GM12878 (cell line): Measurements from ENCODE around the gene RANBP1. TPM values are rescaled to one million over a fixed set of nuclear protein-coding genes. Genes with fewer than 3 reads are reported as not detected.

Experiments used
- ATAC-seq: fragments of 200-7000 bp; cut with Tn5 transposase; 3 replicates; pipeline ENCODE4 v1.9.1; 2020; ENCODE audit warnings: mild to moderate bottlenecking, moderate library complexity
- BruUV-seq: library from RNA; stranded (reverse); fragments of 400-500 nt; replicated peaks from 2 replicates; lab custom pipeline; 2021; lab: Mats Ljungman, UMichigan
- CTCF ChIA-PET: fragments of 300-600 bp; sonication (Branson Sonifier 250); formaldehyde crosslinking; extraction: SDS; loops from one replicate; lab custom pipeline; 2021; ENCODE audit warnings: inconsistent platforms; lab: Yijun Ruan, JAX
- POLR2A ChIA-PET: fragments of 350-600 bp; formaldehyde crosslinking; extraction: SDS; loops from one replicate; lab custom pipeline; 2021; ENCODE audit warnings: inconsistent platforms; lab: Charles Lee
- RAD21 ChIA-PET: fragments of 300-600 bp; sonication (Branson Sonifier 250); formaldehyde crosslinking; loops from one replicate; lab custom pipeline; 2023; ENCODE audit warnings: antibody characterized with exemption; ENCODE audit not compliant: unreplicated experiment; lab: Charles Lee
- SMC1A ChIA-PET: fragments of 300-600 bp; sonication (Branson Sonifier 250); formaldehyde crosslinking; loops from one replicate; lab custom pipeline; 2023; ENCODE audit not compliant: unreplicated experiment, uncharacterized antibody; lab: Charles Lee
- DNase-seq: peaks from one replicate; pipeline ENCODE4 v3.0.0-alpha.2; 2011; ENCODE audit warnings: low read depth, low spot score
- FAIRE-seq: peaks from 3 replicates; lab custom pipeline; 2011; peaks lifted over from hg19 to GRCh38; lab: Jason Lieb, UNC
- H2AFZ ChIP-seq: 2 replicates; pipeline ENCODE4 v1.6.0; 2011; ENCODE audit warnings: low read depth, low read length, control low read depth; ENCODE audit not compliant: control insufficient read depth
- H3K27ac ChIP-seq: 2 replicates; pipeline ENCODE4 v1.5.1; 2011; ENCODE audit warnings: control low read depth; ENCODE audit not compliant: control insufficient read depth, insufficient read depth
- H3K27me3 ChIP-seq, 2 experiments: replicated peaks in 1 of 2; 2 replicates each; pipeline versions ENCODE4 v1.6.0 to v1.6.1; 2011; ENCODE audit warnings: low read length in 1 of 2; ENCODE audit not compliant: control insufficient read depth in 2 of 2, insufficient read depth in 2 of 2
- H3K36me3 ChIP-seq, 2 experiments: 2 replicates each; pipeline ENCODE4 v1.5.1; 2011; ENCODE audit warnings: low read length in 1 of 2; ENCODE audit not compliant: control insufficient read depth in 2 of 2, insufficient read depth in 2 of 2
- H3K4me1 ChIP-seq: 2 replicates; pipeline ENCODE4 v1.6.1; 2011; ENCODE audit warnings: mild to moderate bottlenecking, low read length, moderate library complexity, mixed read lengths; ENCODE audit not compliant: control insufficient read depth, insufficient read depth
- H3K4me2 ChIP-seq: 2 replicates; pipeline ENCODE4 v1.6.0; 2011; ENCODE audit warnings: control low read depth; ENCODE audit not compliant: control insufficient read depth, insufficient read depth
- H3K4me3 ChIP-seq: fragments of 200-600 bp; sonication (generic); 2 replicates; pipeline ENCODE4 v1.5.1; 2016
- H3K79me2 ChIP-seq: 2 replicates; pipeline ENCODE4 v1.6.0; 2011; ENCODE audit warnings: low read length; ENCODE audit not compliant: control insufficient read depth, insufficient read depth
- H3K9ac ChIP-seq: 2 replicates; pipeline ENCODE4 v1.8.0; 2011; ENCODE audit warnings: low read length, control low read depth, mixed read lengths; ENCODE audit not compliant: control insufficient read depth, insufficient read depth
- H3K9me3 ChIP-seq: replicated peaks from 3 replicates; pipeline ENCODE4 v1.5.1; 2011; ENCODE audit warnings: mild to moderate bottlenecking, low read length; ENCODE audit not compliant: control insufficient read depth, insufficient read depth
- H4K20me1 ChIP-seq: 2 replicates; pipeline ENCODE4 v1.6.0; 2011; ENCODE audit not compliant: control insufficient read depth, insufficient read depth
- ATF7 ChIP-seq: fragments of 450-650 bp; IDR thresholded peaks from 2 replicates; pipeline ENCODE4 v1.6.1; 2016; ENCODE audit warnings: low read depth, mild to moderate bottlenecking
- BCL11A ChIP-seq: IDR thresholded peaks from 2 replicates; pipeline ENCODE4 v1.6.1; 2011; ENCODE audit warnings: low read depth, low read length
- CBFB ChIP-seq: IDR thresholded peaks from 2 replicates; pipeline ENCODE4 v1.6.1; 2016; ENCODE audit warnings: antibody characterized with exemption, low read depth
- FOS ChIP-seq: IDR thresholded peaks from 3 replicates; pipeline ENCODE4 v1.6.1; 2011; ENCODE audit warnings: borderline replicate concordance; ENCODE audit not compliant: insufficient read length; ENCODE audit errors: extremely low read depth
- HDAC6 ChIP-seq: fragments of 200-600 bp; sonication (generic); IDR thresholded peaks from one replicate; pipeline ENCODE4 v1.8.0; 2017; ENCODE audit warnings: antibody characterized with exemption; ENCODE audit not compliant: unreplicated experiment
- KAT2A ChIP-seq: conservative IDR thresholded peaks from 2 replicates; pipeline ENCODE4 v1.6.1; 2011; ENCODE audit warnings: low read depth, low read length; ENCODE audit not compliant: control insufficient read depth
- MEF2B ChIP-seq: fragments of 450-650 bp; IDR thresholded peaks from 2 replicates; pipeline ENCODE4 v1.6.1; 2018; ENCODE audit warnings: mild to moderate bottlenecking, moderate library complexity; ENCODE audit not compliant: partially characterized antibody, poor library complexity, severe bottlenecking
- MTA3 ChIP-seq: IDR thresholded peaks from 2 replicates; pipeline ENCODE4 v1.6.1; 2012; ENCODE audit warnings: low read length, inconsistent platforms, borderline replicate concordance
- PML ChIP-seq: IDR thresholded peaks from 2 replicates; pipeline ENCODE4 v1.6.1; 2012; ENCODE audit warnings: low read length, inconsistent platforms
- RAD21 ChIP-seq: IDR thresholded peaks from 2 replicates; pipeline ENCODE4 v1.6.1; 2011; ENCODE audit warnings: mild to moderate bottlenecking, low read depth, low read length, moderate library complexity; ENCODE audit not compliant: insufficient read depth
- RAD51 ChIP-seq: fragments of 450-650 bp; IDR thresholded peaks from 2 replicates; pipeline ENCODE4 v1.6.1; 2016; ENCODE audit warnings: moderate library complexity, mild to moderate bottlenecking, inconsistent platforms
- RBBP5 ChIP-seq: fragments of 200-600 bp; sonication (generic); conservative IDR thresholded peaks from 2 replicates; pipeline ENCODE4 v1.6.1; 2016
- SUPT20H ChIP-seq: IDR thresholded peaks from 2 replicates; pipeline ENCODE4 v1.6.1; 2011; ENCODE audit warnings: low read depth, mild to moderate bottlenecking, low read length, moderate library complexity, borderline replicate concordance; ENCODE audit not compliant: control insufficient read depth
- ZNF24 ChIP-seq: fragments of 450-650 bp; IDR thresholded peaks from 2 replicates; pipeline ENCODE4 v1.6.1; 2017; ENCODE audit warnings: antibody characterized with exemption, mild to moderate bottlenecking
- WGBS: methylation state at CpG from one replicate; pipeline ENCODE4 v1.1.6; 2016; ENCODE audit warnings: low lambda C conversion rate; ENCODE audit not compliant: insufficient replicate concordance, insufficient coverage; ENCODE audit errors: missing lambda C conversion rate; 5-methylcytosine and 5-hydroxymethylcytosine counted together
- in situ Hi-C: fragments of 300-500 bp; cut with MboI; formaldehyde crosslinking; loops from 9 replicates; pipeline ENCODE4 v1.14.3; 2018; ENCODE audit warnings: mixed read lengths
- intact Hi-C: fragments of 100-400 bp; cut with micrococcal nuclease; formaldehyde crosslinking; loops from one replicate; pipeline ENCODE4 v1.14.2; 2022; ENCODE audit not compliant: unreplicated experiment
- polyA plus RNA-seq, 11 experiments: library from polyadenylated mRNA; depleted of rRNA in 4 of 11; unstranded in 6 of 11; stranded (reverse) in 5 of 11; fragments of >200 nt; fragmentation: Nextera tagmentation in 4 of 11; fragmentation: Illumina TruSeq in 1 of 11; extraction: Ambion mirVana in 4 of 11; extraction: Trizol in 1 of 11; gene quantifications; 1 replicate in 1 of 11; 2 replicates in 10 of 11; pipeline versions ENCODE4 v1.2.1 to v1.2.3, GENCODE V29; 2011 to 2016; ENCODE audit warnings: inconsistent platforms in 2 of 11, missing spikeins in 2 of 11, low read depth in 1 of 11
- total RNA-seq, 4 experiments: library from RNA; depleted of rRNA in 3 of 4; stranded (reverse); fragments of >200 nt in 3 of 4; fragmentation: Illumina TruSeq in 1 of 4; extraction: Trizol in 1 of 4; gene quantifications; 2 replicates each; pipeline versions ENCODE4 v1.2.1 to v1.2.3, GENCODE V29; 2013 to 2021
- TF ChIP-seq, protein P1 (sequence below): IDR thresholded peaks from 2 replicates; pipeline ENCODE4 v1.6.1; 2012; ENCODE audit warnings: low read length, inconsistent platforms
- TF ChIP-seq, protein P2 (sequence below): fragments of 450-650 bp; formaldehyde crosslinking; IDR thresholded peaks from 2 replicates; pipeline ENCODE4 v1.5.0; 2022; ENCODE audit warnings: mild to moderate bottlenecking, missing genetic modification characterization
- TF ChIP-seq, protein P3 (sequence below): IDR thresholded peaks from 2 replicates; pipeline ENCODE4 v1.6.1; 2011; ENCODE audit warnings: mild to moderate bottlenecking, low read depth, low read length, moderate library complexity; ENCODE audit not compliant: insufficient replicate concordance

Gene RANBP1
- total and polyA plus RNA-seq, 10 of the 15 experiments (the other 5 are each of a cell fraction or from before 2014, with no cell fraction given) = 55.3 to 808 (median 394) TPM

DNA sequence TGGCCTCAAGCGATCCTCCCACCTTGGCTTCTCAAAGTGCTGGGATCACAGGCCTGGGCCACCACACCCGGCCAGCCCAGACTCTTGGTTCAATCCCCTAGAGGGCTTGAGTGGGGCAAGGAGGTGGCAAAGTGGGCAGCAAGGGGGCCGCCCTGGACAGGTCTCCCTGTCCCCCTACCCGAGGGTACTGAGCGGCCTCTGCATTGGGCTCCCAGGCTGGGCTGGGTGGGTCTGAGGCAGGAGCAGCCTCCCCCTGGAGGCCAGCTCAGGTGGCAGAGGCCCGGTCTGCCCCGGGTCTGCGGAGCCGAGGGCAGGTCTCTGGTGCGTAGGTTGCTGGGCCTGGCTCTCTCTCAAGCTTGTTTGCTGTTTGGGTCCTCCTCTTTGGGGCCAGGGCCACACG is 57.3 kb downstream of the RANBP1 start (continued):
- no peak for TF ChIP-seq MEF2B

DNA sequence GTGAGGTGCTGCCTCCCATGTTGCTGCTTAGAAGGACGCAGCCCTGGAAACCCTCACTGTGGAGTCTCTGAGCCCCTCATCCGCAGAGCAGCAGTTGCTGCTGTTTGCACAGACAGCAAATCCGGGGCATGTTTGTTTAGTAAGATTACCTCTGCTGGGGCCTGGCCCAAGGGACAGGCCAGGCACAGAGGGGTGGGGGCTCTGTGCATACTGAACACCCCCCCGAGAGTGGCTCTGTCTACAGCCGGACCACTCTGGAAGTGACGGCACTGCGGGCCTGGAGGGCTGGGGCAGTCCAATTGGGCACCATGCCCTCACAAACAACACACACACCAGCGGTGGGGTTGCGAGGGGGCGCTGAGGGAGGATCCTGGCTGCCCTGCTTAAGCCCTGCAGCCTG is 57.9 kb downstream of the RANBP1 start:
- BruUV-seq = no TSS peak
- no peaks in the 10 kb centered on the region for H3K9me3 ChIP-seq
- no peaks in the 10 kb centered on the region for H3K27me3 ChIP-seq
- ChIA-PET CTCF (interaction anchor here (1.8 kb wide), 1 partner anchor 65 kb away, joined by 4 read pairs; no protein-coding TSS in a partner anchor), SMC1A (no interaction called here), RAD21 (interaction anchor here (2.2 kb wide), 1 partner anchor 65 kb away, joined by 11 read pairs; no protein-coding TSS in a partner anchor), POLR2A (no interaction called here)
- H2AFZ ChIP-seq = no peak overlapping the region
- TF ChIP-seq KAT2A (no peak), RAD21 (no peak), CBFB (no peak), SUPT20H (no peak), RAD51 (no peak), HDAC6 (no peak), ATF7 (no peak), PML (no peak), ZNF24 (no peak), RBBP5 (no peak), BCL11A (no peak), FOS (no peak), MTA3 (no peak)
- TF ChIP-seq, protein P1, sequence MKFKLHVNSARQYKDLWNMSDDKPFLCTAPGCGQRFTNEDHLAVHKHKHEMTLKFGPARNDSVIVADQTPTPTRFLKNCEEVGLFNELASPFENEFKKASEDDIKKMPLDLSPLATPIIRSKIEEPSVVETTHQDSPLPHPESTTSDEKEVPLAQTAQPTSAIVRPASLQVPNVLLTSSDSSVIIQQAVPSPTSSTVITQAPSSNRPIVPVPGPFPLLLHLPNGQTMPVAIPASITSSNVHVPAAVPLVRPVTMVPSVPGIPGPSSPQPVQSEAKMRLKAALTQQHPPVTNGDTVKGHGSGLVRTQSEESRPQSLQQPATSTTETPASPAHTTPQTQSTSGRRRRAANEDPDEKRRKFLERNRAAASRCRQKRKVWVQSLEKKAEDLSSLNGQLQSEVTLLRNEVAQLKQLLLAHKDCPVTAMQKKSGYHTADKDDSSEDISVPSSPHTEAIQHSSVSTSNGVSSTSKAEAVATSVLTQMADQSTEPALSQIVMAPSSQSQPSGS = no peak
- TF ChIP-seq, protein P2, sequence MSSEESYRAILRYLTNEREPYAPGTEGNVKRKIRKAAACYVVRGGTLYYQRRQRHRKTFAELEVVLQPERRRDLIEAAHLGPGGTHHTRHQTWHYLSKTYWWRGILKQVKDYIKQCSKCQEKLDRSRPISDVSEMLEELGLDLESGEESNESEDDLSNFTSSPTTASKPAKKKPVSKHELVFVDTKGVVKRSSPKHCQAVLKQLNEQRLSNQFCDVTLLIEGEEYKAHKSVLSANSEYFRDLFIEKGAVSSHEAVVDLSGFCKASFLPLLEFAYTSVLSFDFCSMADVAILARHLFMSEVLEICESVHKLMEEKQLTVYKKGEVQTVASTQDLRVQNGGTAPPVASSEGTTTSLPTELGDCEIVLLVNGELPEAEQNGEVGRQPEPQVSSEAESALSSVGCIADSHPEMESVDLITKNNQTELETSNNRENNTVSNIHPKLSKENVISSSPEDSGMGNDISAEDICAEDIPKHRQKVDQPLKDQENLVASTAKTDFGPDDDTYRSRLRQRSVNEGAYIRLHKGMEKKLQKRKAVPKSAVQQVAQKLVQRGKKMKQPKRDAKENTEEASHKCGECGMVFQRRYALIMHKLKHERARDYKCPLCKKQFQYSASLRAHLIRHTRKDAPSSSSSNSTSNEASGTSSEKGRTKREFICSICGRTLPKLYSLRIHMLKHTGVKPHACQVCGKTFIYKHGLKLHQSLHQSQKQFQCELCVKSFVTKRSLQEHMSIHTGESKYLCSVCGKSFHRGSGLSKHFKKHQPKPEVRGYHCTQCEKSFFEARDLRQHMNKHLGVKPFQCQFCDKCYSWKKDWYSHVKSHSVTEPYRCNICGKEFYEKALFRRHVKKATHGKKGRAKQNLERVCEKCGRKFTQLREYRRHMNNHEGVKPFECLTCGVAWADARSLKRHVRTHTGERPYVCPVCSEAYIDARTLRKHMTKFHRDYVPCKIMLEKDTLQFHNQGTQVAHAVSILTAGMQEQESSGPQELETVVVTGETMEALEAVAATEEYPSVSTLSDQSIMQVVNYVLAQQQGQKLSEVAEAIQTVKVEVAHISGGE (CRISPR knock-in tag) = no peak
- TF ChIP-seq, protein P3, sequence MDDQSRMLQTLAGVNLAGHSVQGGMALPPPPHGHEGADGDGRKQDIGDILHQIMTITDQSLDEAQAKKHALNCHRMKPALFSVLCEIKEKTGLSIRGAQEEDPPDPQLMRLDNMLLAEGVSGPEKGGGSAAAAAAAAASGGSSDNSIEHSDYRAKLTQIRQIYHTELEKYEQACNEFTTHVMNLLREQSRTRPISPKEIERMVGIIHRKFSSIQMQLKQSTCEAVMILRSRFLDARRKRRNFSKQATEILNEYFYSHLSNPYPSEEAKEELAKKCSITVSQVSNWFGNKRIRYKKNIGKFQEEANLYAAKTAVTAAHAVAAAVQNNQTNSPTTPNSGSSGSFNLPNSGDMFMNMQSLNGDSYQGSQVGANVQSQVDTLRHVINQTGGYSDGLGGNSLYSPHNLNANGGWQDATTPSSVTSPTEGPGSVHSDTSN = no peak
- in situ Hi-C loops = no loop called here
- H3K4me3 ChIP-seq = no peak overlapping the region
- no peak for FAIRE-seq
- H3K9ac ChIP-seq = no peak overlapping the region
- WGBS = 64% methylated on average over 10 of the region's 10 CpGs
- H3K4me1 ChIP-seq = no peaks in the 10 kb centered on the region
- no peaks in the 10 kb centered on the region for H3K79me2 ChIP-seq
- H3K27ac ChIP-seq = no peak overlapping the region
- DNase-seq = no peak
- intact Hi-C loops = no loop called here
- H4K20me1 ChIP-seq = no peaks in the 10 kb centered on the region
- ATAC-seq = no peak
- no peaks in the 10 kb centered on the region for H3K36me3 ChIP-seq
- H3K4me2 ChIP-seq = no peak overlapping the region
